GM18868 (cell line): ENCODE results near the gene ADAM11.
"Not testable (repeated sequence)": the region's sequence is repeated elsewhere in the genome, so short reads cannot be mapped to it uniquely, and the experiment has no call there.

ENCODE experiments used
- ATAC-seq: cut with Tn5 transposase; IDR thresholded peaks from one replicate; pipeline ENCODE4 v1.9.1; 2021; ENCODE audit warnings: mild to moderate bottlenecking, moderate library complexity; ENCODE audit not compliant: unreplicated experiment

Gene ADAM11

GRCh38 chr17:44794851-44795413, 36.1 kb downstream of the ADAM11 start:
- no peak for ATAC-seq

GRCh38 chr17:44795421-44795820, 36.6 kb downstream of the ADAM11 start:
- ATAC-seq, result no peak

GRCh38 chr17:44795928-44796327, 37.1 kb downstream of the ADAM11 start:
- ATAC-seq, result no peak

DNA sequence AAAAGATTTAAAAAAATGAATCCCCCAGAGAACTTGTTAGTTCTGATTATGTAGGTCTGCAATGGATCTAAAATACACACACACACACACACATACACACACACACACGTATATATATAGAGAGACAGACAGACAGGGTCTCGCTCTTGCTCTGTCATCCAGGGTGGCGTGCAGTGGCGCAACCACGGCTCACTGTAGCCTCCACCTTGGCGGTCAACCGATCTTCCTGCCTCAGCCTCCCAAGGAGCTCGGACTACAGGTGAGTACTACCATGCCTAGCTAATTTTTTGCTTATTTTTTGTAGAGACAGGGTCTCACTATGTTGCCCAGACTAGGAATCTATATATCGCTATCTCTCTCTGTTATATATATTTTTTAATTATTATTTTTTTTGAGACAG, 37.9 kb downstream of the ADAM11 start:
- ATAC-seq, result no peak

DNA sequence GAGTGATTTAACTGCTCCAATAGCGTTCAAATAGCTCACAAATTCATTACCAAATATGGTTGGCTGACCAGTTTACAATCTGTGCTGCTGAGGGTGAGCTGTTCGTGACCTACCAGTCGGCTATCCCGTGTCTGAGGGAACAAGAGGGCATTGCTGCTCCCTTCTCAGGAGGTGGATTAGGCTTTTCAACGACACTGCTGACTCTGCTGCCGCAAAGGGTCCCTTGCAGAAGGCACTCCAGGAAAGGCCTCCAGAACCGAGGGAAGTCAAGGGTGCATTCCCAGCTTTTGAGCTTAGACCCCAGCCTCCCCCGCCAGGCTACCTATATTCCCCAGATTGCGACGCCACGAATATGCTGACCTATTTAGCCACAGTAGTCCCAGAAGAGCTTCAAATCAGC, 39.0 kb downstream of the ADAM11 start:
- ATAC-seq, result no peak

- no peak for ATAC-seq
Observed at GRCh38 chr17:44798356-44798755, 39.6 kb downstream of the ADAM11 start.

- ATAC-seq, result no peak
Observed at GRCh38 chr17:44801880-44802279, 43.1 kb downstream of the ADAM11 start.

DNA sequence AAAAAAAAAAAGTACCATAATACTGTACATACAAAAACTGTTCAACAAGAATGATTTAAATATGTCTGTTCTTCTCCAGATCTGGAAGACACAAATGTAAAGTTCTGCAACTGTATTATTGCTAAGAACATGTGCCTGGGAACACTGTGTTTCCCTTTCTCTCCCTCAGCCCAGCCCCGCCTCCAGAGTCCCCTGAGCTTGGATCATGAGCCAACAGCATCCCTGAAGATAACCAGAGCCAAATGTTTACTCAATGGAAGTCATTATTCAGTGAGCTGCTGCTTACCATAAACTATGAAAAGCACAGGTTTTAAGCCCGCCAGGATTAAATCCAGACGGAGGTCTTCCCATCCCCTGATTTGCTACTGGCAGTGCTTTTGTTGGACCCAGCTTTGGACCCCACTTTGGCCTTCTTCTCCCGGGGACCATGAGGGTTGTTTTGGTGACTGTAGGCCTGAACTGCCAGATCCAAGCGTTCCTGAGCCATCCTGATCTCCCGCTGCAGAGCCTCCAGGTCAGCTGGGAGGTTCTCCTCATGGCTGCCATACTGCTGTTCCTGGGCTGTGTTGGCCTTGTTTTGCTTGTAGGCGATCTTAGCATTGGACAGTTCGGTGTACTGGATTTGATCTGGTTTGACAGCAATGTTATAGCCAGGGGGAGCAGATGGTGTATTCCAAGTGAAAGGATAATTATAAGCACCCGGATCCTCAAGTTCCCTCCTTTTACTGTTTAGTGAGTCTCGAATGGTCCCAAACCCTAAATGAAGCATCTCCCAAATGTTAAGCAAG, 45.7 kb downstream of the ADAM11 start:
- no peak for ATAC-seq

- no peak for ATAC-seq
Observed at GRCh38 chr17:44807093-44807816, 48.5 kb downstream of the ADAM11 start.

DNA sequence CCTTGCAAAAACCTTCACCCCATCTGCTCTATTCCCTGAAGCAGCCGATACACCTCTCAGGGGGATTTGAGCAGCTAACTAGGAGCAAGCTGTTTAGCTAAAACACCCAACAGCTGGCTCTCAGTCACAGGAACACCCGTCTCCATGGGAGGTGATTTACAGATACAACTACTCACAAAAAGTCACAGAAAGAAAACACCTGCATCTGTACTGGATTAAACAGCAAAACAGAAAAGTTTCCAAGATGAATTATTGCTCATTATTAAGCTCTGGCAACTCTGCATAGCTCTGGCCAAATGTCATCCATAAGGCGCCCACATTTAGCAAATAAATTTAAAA, 49.0 kb downstream of the ADAM11 start:
- ATAC-seq, result no peak

- no peak for ATAC-seq
Observed at GRCh38 chr17:44808156-44808555, 49.4 kb downstream of the ADAM11 start.

DNA sequence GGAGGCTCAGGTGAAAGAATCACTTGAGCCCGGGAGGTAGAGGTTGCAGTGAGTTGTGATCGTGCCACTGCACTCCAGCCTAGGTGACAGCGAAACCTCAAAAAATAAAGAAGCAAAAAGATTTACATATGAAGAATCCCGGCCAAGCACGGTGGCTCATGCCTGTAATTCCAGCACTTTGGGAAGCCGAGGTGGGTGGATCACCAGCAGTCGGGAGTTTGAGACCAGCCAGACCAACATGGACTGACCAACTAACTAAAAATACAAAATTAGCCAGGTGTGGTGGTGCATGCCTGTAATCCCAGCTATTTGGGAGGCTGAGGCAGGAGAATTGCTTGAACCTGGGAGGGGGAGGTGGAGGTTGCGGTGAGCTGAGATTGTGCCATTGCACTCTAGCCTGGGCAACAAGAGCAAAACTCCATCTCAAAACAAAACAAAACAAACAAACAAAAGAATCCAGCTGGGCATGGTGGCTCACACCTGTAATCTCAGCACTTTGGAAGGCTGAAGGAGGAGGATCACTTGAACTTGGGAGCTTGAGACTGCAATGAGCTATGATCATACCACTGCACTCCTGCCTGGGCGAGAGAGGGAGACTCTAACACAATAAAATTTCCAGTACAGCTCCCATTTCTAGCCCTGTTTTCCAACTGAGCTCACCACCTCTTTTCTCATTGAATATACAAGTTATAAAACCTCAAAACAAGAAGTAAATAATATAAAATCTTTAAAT, 50.0 kb downstream of the ADAM11 start:
- ATAC-seq, result not testable (repeated sequence)

DNA sequence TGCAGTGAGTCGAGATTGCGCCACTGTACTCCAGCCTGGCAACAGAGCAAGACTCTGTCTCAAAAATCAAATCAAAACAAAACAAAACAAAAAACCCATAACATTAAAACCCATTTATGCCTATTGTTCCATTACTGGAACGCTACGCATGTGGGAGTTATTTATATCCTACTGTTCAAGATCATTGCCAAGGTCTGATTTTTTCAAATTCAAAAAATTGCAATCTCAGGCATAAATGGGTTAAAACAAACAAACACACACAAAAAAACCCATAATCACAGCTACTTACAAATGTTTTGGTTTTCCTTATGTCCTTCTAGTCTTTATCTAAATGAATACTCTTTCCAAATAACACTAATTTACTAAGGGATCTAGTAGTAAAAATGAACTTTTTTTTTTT, 53.5 kb downstream of the ADAM11 start:
- ATAC-seq, result no peak

DNA sequence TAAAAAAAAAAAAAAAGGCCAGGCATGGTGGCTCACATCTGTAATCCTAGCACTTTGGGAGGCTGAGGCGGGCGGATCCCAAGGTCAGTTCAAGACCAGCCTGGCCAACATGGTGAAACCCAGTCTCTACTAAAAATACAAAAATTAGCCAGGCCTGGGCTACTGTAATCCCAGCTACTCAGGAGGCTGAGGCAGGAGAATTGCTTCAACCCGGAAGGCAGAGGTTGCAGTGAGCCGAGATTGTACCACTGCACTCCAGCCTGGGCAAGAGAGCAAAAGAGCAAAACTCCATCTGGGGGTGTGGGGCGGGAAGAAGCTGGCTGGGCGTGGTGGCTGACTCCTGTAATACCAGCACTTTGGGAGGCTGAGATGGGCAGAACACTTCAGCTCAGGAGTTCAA, 59.7 kb downstream of the ADAM11 start:
- ATAC-seq, result not testable (repeated sequence)

DNA sequence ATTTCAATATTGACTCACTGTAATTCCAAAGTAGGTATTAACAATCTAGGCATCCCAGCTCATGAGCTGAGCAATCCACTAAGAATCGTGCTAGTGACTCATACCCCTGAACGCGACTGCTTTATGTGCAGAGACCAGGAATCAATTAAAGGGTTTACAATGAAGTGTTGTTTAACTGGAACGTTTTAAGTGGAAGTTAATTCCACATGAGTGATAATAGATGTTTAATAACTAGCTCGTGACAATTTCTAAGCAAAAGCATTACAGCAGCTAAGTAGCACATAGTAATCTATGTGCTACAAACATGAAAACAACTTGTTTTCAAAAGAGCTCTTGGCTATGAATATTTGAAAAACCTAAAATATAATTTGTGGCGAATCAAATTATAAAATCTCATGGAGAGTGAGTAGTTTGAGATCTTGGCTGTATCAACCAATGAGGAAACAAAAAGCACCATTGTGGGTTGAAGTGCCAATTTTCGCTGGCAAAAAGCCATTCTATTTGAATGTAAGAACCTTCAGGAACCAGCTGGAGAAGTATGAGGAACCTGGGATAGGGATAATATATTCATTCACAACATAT, 61.9 kb downstream of the ADAM11 start:
- ATAC-seq, result no peak

DNA sequence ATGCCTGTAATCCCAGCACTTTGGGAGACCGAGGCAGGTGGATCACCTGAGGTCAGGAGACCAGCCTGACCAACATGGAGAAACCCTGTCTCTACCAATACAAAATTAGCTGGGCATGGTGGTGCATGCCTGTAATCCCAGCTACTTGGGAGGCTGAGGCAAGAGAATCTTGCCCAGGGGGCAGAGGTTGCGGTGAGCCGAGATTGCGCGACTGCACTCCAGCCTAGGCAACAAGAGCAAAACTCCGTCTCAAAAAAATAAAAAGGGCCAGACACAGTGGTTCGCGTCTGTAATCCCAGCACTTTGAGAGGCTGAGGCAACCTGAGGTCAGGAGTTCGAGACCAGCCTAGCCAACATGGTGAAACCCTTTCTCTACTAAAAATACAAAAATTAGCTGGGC, 66.4 kb downstream of the ADAM11 start:
- ATAC-seq, result not testable (repeated sequence)

DNA sequence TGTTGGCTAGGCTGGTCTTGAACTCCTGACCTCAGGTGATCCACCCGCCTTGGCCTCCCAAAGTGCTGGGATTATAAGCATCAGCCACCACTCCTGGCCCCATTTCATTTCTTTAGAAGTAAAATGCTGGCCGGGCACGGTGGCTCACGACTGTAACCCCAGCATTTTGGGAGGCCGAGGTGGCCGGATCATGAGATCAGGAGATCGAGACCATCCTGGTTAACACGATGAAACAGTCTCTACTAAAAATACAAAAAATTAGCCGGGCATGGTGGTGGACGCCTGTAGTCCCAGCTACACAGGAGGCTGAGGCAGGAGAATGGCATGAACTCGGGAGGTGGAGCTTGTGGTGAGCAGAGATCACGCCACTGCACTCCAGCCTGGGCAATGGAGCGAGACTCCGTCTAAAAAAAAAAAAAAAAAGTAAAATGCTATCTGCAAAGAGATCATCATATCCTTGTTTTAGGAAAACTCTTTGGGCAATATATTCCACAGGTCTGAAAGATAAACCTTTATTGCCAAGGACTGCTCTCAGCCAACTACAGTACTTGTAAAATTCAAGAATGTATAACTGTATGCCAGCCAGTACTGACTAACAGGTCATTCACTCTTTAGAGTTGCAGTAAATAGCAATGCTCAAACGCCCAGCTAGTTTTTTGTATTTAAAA, 67.5 kb downstream of the ADAM11 start:
- ATAC-seq, result no peak

DNA sequence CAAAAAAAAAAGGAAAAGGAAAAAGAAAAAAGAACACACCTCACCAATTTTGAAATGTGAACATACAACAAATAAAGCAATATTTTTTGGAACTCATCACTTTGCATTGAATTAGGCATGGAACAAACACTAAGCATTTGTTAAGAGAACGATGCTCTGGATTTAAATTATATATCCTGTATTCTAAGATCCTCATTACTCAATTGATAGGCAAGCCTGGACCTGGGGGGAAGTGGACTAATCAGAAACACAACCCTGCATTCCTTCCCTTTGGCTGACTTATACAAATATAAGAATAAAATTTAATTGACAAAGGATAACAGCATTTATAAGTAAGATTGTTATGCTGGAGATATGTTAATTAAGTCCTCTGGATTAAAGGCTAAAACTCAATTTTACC, 69.1 kb downstream of the ADAM11 start:
- no peak for ATAC-seq

GRCh38 chr17:44828919-44829522, 70.2 kb downstream of the ADAM11 start:
- ATAC-seq, result no peak
